GM18867 (cell line): ENCODE results near the gene MT2A.
"Not testable (repeated sequence)": the region's sequence is repeated elsewhere in the genome, so short reads cannot be mapped to it uniquely, and the experiment has no call there.

Source experiments
- ATAC-seq: cut with Tn5 transposase; IDR thresholded peaks from one replicate; pipeline ENCODE4 v1.9.1; 2021; ENCODE audit warnings: mild to moderate bottlenecking, moderate library complexity; ENCODE audit not compliant: unreplicated experiment

MT2A gene

GRCh38 chr16:56618138-56618537, 9.8 kb downstream of the MT2A start:
- ATAC-seq, result no peak

DNA sequence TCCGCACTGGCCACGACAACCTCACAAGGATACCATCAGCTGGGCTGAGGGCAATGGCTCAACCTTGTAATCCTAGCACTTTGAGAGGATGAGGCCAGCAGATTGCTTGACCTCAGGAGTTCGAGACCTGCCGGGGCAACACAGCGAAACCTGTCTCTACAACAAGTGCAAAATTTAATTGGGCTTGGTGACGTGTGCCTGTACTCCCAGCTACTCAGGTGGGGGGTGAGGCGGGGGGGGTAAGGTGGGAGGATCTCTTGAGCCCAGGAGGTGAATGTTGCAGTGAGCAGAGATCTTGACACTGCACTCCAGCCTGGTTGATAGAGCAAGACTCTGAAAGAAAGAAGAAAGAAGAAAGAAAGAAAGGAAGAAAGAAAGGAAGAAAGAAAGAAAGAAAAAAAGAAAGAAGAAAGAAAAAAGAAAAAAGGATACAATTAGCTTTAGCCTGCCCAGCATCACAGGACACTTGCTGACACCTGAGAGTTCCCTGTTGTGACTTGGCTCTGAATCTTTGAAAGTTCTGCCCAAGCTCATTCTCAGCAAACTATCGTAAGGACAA, 12.0 kb downstream of the MT2A start:
- ATAC-seq, result no peak

- not testable (repeated sequence) for ATAC-seq
Observed at GRCh38 chr16:56621665-56622445, 13.5 kb downstream of the MT2A start.

DNA sequence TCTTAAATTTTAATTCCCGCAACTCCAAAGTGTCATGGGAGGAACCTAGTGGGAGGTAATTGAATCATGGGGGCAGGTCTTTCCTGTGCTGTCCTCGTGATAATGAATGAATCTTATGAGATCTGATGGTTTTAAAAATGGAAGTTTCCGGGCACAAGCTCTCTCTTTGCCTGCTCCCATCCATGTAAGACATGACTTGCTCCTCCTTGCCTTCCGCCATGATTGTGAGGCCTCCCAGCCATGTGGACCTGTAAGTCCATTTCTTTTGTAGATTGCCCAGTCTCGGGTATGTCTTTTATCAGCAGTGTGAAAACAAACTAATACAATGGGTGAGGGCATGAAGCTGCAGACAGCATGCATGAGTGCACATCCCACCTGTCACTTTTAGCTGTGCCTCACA, 14.8 kb downstream of the MT2A start:
- ATAC-seq, result not testable (repeated sequence)

DNA sequence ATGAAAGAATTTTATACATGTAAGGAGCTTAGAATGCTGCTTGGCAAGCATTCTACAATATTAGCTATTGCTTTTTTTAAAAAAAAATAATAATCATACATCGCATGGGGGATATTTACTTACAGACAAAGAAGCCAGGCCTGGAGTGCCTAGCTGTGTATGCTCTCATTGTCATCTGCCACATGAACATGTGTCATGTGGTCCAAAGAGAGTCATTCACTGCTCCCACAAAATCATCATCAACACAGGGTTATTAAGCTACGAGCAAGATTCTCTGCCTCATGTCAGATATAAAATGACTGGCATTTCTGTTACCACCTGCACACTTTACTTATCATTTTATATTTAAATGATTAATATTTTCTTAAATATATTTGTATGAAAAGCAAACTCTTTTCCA, 15.3 kb downstream of the MT2A start:
- no peak for ATAC-seq

DNA sequence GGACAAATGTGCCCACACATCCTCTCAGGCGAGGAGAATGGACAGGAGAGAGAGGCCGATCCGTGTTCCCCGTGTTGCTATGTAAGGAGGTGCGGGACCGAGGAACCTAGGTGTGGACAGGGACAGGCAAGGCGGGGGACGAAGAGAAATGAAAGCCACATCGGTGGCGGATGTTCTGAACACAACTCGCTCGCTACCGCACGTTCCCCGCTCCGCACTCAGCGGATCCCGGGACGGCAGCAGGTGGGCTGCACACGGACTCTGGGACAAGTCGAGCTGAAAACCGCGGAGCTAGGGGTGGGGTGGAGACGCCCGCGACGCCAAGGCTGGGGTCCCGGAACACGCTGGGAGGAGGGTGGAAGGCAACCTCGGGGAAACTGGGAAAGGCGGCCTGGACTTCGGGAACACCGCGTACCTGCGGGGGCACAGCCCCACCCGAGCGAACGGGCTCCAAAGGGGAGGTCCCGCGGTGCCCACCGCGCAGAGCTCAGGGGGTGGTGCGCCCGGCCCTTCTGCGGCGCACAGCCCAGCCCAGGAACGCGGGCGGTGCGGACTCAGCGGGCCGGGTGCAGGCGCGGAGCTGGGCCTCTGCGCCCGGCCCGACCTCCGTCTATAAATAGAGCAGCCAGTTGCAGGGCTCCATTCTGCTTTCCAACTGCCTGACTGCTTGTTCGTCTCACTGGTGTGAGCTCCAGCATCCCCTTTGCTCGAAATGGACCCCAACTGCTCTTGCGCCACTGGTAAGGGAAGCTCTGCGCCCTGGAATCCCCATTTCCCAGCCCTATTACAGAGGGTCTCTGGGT, 17.0 kb downstream of the MT2A start, which contains the start of gene MT1E:
TSS of gene MT1E (plus strand) at position 642 of the 803 bp plus-strand sequence. CDS start at position 713, 71 bp downstream.
- ATAC-seq, result peak; percentile 67

DNA sequence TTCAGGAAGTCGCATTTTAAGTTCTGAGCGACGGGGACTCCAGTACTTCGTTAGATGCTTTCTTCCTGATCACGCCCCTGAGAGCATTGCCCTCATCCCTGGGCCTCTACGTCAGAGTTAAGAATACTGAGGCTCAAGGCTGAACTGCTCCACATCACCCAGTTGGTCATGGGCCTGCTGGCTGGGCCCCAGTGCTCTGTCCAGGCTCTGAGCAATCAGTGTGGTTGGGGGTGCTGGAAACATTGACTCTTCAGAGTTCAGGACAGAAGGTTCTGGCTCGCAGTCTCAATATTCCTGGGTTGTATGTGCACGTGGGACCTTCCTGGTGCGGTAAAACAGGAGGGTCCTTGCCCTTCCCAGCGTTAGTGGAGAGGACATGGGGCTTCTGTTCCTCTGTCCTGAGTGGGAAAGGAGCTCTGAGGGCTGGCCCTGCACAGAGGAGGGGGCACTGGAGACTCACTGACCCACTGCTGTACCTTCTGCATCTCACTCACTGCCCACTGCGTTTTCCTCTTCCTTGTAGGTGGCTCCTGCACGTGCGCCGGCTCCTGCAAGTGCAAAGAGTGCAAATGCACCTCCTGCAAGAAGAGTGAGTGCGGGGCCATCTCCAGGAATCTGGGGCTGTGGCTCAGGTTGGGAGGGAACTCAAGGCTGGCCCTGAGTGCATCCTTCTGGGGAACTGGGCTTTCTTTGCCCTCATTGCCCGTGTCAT, 17.7 kb downstream of the MT2A start:
- peak; percentile 7 for ATAC-seq

DNA sequence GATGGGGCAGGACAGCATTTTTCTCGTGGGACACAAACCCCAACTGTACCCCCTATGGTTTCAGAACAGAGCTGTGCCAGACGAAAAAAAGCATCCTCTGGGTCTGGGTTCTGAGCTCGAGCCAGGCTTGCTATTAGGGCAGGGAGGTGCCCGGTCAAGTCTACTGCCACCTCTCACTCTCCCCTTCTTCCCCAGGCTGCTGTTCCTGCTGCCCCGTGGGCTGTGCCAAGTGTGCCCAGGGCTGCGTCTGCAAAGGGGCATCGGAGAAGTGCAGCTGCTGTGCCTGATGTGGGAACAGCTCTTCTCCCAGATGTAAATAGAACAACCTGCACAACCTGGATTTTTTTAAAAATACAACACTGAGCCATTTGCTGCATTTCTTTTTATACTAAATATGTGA, 18.3 kb downstream of the MT2A start:
- ATAC-seq, result no peak

GRCh38 chr16:56628486-56629350, 20.3 kb downstream of the MT2A start:
- no peak for ATAC-seq

GRCh38 chr16:56629531-56629930, 21.1 kb downstream of the MT2A start:
- ATAC-seq, result no peak

DNA sequence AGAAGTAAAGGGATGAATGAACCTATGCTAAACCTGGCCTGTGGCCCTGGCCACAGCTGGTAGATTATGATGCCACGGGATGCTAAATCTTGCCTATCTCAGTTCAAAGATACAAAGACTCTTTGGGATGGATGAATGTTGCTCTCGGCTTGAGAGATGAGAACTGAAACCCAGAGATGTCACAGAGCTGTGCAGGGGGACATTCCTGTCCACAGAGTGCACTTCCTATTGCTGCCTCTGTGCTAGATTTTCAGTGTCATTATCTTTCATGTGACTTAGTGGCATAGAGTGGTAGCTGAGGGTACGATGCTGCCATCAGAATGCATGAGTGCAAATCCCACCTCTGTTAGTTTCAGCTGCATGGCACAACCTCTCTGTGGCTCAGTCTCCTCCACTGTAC, 21.8 kb downstream of the MT2A start:
- ATAC-seq, result peak; percentile 78

GRCh38 chr16:56631197-56631596, 22.8 kb downstream of the MT2A start:
- ATAC-seq, result no peak

- no peak for ATAC-seq
Observed at GRCh38 chr16:56631832-56632155, 23.4 kb downstream of the MT2A start.

DNA sequence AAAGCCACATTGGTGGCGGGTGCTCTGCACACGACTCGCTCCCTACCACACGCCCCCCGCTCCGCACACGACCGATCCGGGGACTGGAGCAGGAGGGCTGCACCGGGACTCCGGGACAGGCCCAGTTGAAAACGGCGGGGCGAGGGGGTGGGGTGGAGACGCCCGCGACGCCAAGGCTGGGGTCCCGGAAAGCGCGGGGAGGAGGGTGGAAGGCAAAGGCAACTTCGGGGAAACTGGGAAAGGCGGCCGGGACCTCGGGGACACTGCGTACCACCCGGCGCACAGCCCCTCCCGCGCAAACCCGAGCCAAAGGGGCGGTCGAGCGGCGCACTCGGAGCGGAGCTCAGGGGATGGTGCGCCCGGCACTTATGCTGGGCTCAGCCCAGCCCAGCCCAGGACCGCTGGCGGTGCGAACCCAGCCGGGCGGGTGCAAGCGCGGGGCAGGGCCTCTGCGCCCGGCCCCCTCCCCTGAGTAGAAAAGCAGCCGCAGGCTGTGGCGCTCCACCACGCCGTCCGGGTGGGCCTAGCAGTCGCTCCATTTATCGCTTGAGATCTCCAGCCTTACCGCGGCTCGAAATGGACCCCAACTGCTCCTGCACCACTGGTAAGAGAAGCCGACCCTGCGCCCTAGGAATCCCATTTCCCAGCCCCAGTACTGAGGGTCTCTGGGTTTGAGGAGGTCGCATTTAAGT, 23.9 kb downstream of the MT2A start, which contains the start of gene MT1M:
TSS of gene MT1M (plus strand) at position 504 of the 692 bp plus-strand sequence. CDS start at position 577, 73 bp downstream.
- ATAC-seq, result no peak

- no peak for ATAC-seq
Observed at GRCh38 chr16:56632848-56633365, 24.5 kb downstream of the MT2A start.

DNA sequence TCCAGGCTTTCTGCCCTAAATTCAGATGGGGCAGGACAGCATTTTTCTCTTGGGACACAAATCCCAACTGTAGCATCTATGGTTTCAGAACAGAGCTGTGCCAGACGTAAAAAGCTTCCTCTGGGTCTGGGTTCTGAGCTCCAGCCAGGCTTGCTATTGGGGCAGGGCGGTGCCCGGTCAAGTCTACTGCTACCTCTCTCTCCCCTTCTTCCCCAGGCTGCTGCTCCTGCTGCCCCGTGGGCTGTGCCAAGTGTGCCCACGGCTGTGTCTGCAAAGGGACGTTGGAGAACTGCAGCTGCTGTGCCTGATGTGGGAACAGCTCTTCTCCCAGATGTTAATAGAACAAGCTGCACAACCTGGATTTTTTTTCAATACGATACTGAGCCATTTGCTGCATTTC, 25.2 kb downstream of the MT2A start:
- no peak for ATAC-seq

DNA sequence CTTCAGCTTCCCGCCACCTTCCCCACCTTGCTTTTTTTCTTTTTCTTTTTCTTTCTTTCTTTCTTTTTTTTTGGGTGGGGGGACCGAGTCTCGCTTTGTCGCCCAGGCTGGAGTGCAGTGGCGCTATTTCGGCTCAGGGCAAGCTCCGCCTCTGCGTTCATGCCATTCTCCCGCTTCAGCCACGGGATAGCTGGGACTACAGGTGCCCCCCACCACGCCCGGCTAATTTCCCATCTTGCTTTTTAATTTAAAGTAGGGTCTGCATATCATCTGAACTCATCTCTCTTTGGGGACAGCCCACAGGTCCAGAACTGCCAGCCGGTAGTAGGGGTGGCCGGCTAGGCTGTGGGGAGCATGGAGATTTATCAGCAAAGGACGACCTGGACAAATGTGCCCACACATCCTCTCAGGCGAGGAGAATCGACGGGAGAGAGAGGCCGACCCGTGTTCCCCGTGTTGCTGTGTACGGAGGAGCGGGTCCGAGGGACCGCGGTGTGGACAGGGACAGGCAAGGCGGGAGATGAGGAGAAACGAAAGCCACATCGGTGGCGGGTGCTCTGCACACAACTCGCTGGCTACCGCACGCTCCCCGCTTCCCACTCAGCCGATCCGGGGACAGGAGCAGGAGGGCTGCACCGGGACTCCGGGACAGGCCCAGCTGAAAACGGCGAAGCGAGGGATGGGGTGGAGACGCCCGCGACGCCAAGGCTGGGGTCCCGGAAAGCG, 26.5 kb downstream of the MT2A start:
- ATAC-seq, result no peak

DNA sequence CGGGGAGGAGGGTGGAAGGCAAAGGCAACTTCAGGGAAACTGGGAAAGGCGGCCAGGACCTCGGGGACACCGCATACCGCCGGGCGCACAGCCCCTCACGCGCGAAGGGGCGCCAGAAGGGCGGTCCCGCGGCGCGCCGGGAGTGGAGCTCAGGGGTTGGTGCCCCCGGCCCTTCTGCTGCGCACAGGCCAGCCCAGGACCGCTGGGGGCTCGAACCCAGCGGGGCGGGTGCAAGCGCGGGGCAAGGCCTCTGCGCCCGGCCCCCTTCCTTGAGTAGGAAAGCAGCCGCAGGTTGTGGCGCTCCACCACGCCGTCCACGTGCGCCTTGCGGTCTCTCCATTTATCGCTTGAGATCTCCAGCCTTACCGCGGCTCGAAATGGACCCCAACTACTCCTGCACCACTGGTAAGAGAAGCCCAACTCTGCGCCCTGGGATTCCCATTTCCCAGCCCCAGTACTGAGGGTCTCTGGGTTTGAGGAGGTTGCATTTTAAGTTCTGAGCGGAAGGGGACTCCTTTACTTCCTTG, 27.1 kb downstream of the MT2A start:
- no peak for ATAC-seq
